Measurements from ENCODE around the gene MYO18A.
"Not testable (repeated sequence)": the region's sequence is repeated elsewhere in the genome, so short reads cannot be mapped to it uniquely, and the experiment has no call there.

MYO18A gene

GRCh38 chr17:29095439-29095838, 84.8 kb downstream of the MYO18A start:
- DNase-seq: no peak

- DNase-seq: no peak
These were observed 86.0 kb downstream of the MYO18A start for GRCh38 chr17:29094101-29094708.

DNA sequence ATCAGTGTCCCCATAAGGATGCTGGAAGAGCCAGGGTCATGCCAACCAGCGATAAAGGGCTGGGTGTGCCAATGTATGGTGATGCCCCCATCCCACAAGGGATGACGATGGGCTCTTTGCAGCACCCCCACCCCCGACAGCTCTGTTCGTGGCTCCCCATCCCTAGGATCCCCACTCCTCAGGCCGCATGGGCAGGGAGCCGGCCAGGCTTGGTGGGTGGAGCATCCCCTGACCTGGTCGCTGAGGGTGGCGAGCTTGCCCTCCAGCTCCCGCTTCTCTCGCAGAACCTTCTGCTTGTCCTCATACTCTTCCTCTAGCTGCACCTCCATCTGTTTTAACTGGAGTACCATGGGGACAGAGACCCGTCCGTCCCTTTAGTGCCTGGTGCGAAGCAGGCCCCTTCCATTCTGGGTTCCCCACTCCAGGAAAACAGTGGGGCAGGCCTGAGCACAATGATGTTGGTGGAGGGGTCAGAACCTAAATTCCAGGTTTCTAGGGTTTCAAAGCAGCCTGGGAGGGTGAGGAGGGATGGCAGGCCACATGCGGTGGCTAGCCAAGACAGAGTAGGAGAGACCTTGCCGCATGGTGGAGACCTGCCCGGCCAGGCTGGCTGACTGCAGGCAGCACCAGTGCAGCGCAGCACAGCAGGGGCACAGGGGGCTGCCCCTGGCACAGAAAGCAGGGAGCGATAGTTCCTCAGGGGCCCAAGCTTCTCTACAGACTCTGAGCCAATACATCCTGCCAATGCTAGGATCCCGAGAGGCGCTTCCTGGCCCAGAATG, 86.9 kb downstream of the MYO18A start:
- no peak for DNase-seq

GRCh38 chr17:29091606-29092289, 88.5 kb downstream of the MYO18A start:
- no peak for DNase-seq

DNA sequence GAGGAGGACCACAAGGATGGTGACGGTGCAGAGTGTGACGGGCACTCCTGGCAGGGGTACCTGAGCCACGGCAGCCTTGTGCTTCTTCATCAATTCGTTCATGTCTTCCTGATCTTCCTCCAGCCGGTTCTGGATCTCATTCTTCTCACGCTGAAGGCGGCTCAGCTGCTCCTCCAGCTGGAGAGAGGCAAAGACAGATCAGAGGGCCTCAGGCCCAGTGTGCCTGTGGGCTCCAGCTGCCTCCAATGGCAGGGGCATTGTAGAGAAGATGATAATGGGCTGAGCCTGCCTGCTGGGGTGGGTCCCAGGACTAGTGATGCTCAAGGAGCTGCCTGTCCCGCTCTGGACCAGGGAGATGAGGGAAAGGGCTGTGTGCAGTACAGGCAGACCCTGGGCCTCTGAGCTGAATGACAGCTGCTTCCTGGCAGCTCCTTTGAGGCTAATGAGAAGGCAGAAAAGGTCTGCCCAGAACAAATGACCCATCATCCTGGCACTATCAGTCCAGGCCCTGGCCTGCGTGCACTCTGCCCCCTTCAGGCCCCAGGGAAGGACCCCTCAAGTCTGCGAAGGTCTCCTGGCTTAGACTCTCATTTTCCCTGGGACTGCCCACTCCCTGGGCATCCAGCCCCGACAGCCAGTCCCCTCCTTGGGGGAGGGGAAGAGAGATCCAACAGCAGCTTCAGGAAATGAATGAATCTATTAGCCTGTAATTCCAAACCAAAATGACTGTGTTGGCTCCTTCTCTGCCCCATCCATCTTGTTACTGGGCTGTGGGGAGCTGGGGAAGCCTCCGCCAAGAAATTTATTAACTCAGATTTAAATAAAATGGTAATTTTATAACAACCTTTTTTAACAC, 89.2 kb downstream of the MYO18A start:
- DNase-seq: no peak

DNA sequence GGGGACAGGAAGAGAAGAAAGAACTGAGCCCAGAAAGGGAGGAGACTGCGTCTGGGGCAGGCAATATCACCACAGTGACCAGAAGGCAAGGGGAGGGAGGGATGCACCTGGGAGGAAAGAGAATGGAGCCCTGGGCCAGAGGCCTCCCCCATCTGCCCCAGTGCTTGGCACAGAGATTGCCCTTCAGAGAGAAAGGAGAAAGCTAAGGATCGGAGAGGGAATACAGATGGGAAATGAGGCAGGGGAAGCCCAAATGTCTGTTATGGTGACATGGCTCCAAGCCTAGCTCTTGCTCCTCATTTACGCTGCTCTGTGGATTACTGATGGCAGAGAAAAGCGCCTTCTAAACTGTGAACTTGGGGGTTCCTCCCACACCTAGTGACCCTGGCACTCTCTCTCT, 90.1 kb downstream of the MYO18A start:
- no peak for DNase-seq

DNA sequence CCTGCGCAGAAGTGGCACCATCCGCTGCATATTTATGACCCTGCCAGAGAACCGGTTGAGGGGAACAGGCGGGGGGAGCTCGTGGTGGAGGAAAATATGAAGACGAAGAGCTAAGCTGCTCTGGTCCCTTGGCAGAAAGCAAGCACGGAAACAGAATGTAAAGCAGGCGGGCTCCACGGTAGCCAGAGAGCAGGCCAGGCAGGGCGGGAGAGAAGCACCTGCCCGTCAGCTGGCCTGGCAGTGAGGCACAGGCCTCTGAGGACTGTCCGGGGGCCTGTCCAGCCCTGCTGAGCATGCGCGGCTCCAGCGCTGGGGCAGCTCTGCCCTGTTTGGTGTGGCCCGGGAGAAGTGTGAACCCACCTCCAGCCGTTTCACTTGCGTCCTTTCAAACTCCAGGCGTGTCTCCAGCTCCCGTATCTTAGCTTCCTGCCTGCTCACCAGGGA, 90.6 kb downstream of the MYO18A start:
- DNase-seq: no peak

GRCh38 chr17:29088782-29089181, 91.4 kb downstream of the MYO18A start:
- DNase-seq: not testable (repeated sequence)

- DNase-seq: no peak
These were observed 93.4 kb downstream of the MYO18A start for GRCh38 chr17:29086628-29087332.

GRCh38 chr17:29085223-29085622, 95.0 kb downstream of the MYO18A start:
- no peak for DNase-seq

DNA sequence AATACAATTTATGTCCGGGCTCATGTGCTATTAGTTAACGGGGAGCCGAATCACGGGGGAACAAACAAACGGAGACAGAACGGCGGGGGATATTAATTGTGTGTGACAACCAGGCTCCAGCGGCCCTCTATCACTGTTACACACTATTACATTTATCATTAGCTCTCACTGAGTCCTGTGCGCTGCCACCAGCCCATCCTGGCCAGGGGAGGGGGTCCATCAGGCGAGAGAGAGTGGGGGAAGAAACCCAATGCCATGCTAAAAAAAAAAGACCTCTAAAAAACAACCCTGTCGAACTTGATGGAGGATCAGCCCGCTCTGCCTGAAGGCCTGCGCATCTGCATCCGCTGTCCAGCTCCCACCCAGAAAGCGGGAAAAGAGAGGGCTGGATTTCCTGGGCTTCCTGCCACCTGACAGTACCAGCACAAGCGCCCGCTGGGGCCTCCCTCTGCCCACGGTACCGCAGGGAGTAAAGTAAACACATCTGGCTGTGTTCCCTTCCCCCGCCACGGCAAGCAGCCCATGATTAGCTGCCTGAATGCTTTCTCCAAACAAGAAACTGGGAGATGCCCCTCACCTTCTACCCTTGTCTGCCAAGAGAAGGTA, 95.6 kb downstream of the MYO18A start:
- DNase-seq: no peak

GRCh38 chr17:29080965-29081364, 99.2 kb downstream of the MYO18A start:
- DNase-seq: no peak

GRCh38 chr17:29080323-29080722, 99.9 kb downstream of the MYO18A start:
- DNase-seq: no peak

- no peak for DNase-seq
These were observed 100.3 kb downstream of the MYO18A start for GRCh38 chr17:29079887-29080286.

DNA sequence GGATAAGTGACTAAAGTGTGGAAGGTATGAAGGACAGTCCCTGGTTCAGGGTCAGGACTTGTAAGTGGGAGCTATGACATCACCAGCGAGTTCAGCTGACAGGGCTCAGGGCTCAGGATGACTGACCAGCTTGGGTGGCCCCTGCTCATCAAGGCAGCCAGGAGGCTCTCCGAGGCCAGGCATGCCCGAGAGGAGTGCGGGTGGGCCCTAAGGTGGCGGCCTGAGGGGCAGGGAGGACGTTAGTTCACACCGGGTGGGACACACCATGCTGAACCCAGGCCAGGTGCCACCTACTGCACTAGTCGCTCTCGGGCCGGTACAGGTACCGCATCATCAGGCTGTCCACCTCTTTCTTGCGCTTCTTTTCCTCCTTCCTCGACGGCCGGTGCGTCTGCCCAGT, 100.8 kb downstream of the MYO18A start:
- no peak for DNase-seq

DNA sequence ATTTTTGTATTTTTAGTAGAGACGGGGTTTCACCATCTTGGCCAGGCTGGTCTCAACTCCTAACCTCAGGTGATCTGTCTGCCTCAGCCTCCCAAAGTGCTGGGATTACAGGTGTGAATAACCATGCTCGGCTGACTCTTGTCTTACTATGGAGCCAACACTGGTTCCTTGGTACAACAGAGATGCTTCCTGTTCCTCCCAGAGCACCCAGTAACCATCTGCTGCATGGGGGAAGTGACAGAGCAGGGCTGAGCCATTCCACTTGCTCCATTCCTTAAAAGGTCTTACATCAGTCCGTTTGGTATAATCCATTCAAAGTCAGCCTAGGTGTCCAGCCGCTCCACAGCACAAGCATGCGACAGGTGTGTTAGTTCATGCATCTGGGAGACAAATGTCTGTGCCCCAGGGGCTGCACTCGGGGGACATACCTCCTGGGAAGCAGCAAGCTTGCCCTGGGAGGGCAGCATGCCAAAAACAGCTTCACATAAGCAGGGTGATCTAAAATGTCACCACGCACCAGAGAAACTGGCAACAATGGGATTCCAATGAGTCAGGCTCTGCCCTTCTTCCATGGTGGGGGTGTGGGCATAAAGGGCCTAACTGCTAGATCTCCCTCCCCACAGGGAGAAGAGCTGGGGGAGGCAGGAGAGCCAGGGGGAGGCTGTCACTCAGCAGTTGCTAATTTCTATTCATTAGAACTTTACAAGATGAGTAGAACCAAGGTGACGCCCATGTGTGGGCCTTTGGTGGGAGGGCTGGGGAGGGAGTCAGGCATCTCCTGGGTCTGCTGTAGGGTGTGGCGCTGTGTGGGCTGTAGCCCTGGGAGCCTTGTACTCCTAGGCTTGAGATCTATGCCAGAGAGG, 101.8 kb downstream of the MYO18A start:
- no peak for DNase-seq

DNA sequence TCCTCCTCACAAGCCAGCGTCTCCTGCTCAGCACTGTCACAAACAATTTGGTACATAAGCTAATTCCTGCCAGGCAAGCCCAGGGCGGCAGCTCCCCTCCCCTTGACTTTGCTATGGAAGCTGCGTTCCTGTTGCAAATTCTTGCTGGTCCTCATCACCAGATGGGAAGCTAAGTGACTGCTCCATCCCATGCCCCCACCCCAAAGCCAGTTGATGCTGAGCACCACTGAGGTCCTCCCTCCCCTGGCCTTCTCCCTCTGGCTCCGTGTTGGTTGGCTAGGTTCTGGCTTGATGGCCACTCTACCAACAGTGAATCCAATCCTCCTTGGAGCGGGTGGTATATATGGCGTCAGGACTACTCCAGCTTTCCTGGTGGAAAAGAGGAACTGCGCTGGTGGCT, 102.9 kb downstream of the MYO18A start:
- no peak for DNase-seq

- DNase-seq: no peak
These were observed 103.5 kb downstream of the MYO18A start for GRCh38 chr17:29076722-29077121.

- DNase-seq: no peak
These were observed 104.1 kb downstream of the MYO18A start for GRCh38 chr17:29076087-29076486.

DNA sequence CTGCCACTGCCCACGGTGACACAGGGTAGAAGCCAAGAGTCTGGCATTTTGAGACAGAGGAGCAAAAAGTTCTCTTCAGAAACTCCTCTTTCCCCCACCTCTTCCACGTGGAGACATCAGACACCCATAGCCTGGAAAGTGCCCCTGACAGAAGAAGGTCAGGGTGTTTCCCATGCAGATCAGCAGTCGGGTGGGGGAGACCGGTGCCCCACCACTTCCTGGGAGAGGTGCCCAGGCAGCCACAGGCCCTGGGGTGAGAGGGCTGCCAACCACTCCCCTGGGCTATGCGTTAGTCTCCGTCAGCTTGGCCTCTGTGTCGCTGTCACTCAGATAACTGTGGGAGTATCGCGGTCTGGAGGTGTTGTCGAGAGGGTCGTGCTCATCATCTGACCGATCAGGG, 105.7 kb downstream of the MYO18A start:
- DNase-seq: no peak

DNA sequence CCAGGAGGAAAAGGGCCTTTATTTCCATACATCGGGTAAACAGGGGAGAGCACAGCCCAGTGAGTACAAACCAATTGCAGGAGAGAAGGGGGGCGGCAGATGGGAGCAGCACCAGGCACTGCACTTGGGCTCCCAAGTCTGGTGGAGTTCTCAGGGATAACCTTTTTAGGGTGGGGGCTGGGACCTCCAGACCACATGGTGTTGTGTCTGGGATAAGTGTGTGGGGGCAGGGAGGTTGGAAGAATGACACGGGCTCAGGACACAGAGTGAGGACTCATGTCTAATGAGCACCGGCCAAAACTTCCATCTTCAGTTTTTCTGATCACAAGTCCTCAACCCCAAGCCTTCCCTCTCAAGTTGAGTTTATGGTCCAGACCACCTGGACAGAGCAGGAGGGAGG, 106.7 kb downstream of the MYO18A start:
- DNase-seq: no peak
